Endothelial cell (in vitro differentiated cells): ENCODE data around the gene DPYSL4. TPM values are rescaled to one million over a fixed set of nuclear protein-coding genes. Genes with fewer than 3 reads are reported as not detected.

Experiments used
- DNase-seq: peaks from one replicate; pipeline ENCODE4 v3.0.0; 2021; ENCODE audit warnings: low spot score
- H3K27ac Mint-ChIP-seq: one replicate; pipeline ENCODE4 v1.8.0; 2021; ENCODE audit warnings: mixed read lengths, inconsistent platforms; ENCODE audit not compliant: unreplicated experiment
- H3K27me3 Mint-ChIP-seq: one replicate; pipeline ENCODE4 v1.8.0; 2021; ENCODE audit warnings: mild to moderate bottlenecking, moderate library complexity, mixed read lengths, inconsistent platforms; ENCODE audit not compliant: unreplicated experiment
- H3K36me3 Mint-ChIP-seq: one replicate; pipeline ENCODE4 v1.8.0; 2021; ENCODE audit warnings: mild to moderate bottlenecking, low read depth, mixed read lengths, inconsistent platforms; ENCODE audit not compliant: unreplicated experiment
- H3K4me1 Mint-ChIP-seq: one replicate; pipeline ENCODE4 v1.8.0; 2021; ENCODE audit warnings: mild to moderate bottlenecking, mixed read lengths, inconsistent platforms; ENCODE audit not compliant: unreplicated experiment
- H3K4me3 Mint-ChIP-seq: one replicate; pipeline ENCODE4 v1.8.0; 2021; ENCODE audit warnings: mild to moderate bottlenecking, mixed read lengths, inconsistent platforms; ENCODE audit not compliant: unreplicated experiment
- H3K9me3 Mint-ChIP-seq: one replicate; pipeline ENCODE4 v1.8.0; 2021; ENCODE audit warnings: mixed read lengths, inconsistent platforms; ENCODE audit not compliant: unreplicated experiment
- total RNA-seq: library from RNA; stranded (reverse); fragmentation: NEBNext Ultra II Directional; extraction: Animal tissue kit (Norgen Biotek cat#: 25700); gene quantifications from one replicate; pipeline ENCODE4 v1.2.1, GENCODE V29; 2021; ENCODE audit not compliant: unreplicated experiment
- TF ChIP-seq, protein P1 (sequence below): fragments of 200-600 bp; sonication (generic); IDR thresholded peaks from one replicate; pipeline ENCODE4 v1.5.0; 2021; ENCODE audit warnings: antibody characterized with exemption; ENCODE audit not compliant: unreplicated experiment

DPYSL4 gene
- total RNA-seq, 1 donor from 2014 or later, result 15.0 TPM

DNA sequence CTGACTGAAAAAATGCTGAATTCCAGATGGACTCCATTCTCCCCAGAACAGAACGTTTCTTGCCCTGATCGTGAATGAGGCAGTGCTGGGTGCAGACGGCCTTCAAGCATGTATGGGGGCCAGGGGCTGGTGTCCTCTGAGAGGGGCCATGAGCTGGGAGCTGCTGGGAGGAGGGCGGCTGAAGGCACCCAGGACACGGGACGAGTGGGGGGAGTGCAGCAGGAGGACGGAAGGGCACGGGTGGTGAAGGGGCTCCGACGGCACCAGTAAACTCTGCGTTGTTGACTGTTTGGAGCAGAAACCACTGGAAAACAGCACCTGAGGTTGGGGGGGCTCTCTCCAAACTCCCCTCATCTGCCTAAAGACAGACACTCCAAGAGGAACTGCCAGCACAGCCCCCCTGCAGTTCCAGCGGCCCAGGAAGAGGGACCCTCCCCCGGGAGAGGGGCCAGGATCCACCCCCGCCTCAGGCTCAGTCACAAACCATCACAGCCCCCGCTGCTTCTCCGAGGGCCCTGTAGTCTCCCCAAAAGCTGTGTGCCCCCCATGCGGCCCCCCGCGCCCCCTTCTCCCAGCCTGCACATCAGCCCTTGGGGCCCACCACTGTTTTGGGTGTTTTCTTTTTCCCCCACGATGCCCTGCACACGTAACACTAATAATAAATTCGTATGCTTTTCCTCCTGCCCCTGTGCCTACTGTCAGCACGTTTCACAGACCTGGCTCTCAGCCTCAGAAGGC, 55.5 kb downstream of the DPYSL4 start:
- no peaks in the 10 kb centered on the region for H3K4me1 Mint-ChIP-seq
- H3K27ac Mint-ChIP-seq, result no peak overlapping the region
- no peak overlapping the region for H3K4me3 Mint-ChIP-seq
- H3K36me3 Mint-ChIP-seq, result peaks cover 3% of the 10 kb centered on the region
- DNase-seq, result no peak
- peaks cover 15% of the 10 kb centered on the region for H3K27me3 Mint-ChIP-seq
- TF ChIP-seq, protein P1, sequence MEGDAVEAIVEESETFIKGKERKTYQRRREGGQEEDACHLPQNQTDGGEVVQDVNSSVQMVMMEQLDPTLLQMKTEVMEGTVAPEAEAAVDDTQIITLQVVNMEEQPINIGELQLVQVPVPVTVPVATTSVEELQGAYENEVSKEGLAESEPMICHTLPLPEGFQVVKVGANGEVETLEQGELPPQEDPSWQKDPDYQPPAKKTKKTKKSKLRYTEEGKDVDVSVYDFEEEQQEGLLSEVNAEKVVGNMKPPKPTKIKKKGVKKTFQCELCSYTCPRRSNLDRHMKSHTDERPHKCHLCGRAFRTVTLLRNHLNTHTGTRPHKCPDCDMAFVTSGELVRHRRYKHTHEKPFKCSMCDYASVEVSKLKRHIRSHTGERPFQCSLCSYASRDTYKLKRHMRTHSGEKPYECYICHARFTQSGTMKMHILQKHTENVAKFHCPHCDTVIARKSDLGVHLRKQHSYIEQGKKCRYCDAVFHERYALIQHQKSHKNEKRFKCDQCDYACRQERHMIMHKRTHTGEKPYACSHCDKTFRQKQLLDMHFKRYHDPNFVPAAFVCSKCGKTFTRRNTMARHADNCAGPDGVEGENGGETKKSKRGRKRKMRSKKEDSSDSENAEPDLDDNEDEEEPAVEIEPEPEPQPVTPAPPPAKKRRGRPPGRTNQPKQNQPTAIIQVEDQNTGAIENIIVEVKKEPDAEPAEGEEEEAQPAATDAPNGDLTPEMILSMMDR, result no peak
- H3K9me3 Mint-ChIP-seq, result no peaks in the 10 kb centered on the region

DNA sequence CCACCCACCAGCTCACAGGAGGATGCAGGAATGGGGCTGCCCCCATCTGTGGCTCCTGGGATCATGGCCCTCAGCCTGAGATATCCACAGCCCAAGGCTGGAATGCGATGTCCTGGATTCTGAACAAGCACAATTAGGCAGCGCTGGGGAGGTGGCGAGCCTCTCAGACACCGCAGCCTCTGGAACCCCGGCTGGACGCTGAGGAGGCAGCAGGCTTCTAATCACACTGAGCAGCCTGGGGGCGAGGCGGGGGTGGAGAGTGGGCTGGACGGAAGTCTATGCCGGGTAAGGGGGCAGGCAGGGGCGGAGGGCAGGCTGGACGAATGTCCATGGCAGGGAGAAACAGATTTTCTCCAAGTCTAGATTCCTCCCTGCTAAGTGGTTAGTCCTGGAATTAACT, 56.4 kb downstream of the DPYSL4 start:
- Mint-ChIP-seq H3K36me3 (peaks cover 3% of the 10 kb centered on the region), H3K27me3 (peaks cover 17% of the 10 kb centered on the region), H3K4me1 (no peaks in the 10 kb centered on the region), H3K9me3 (no peaks in the 10 kb centered on the region), H3K27ac (no peak overlapping the region), H3K4me3 (no peak overlapping the region)
- TF ChIP-seq, protein P1, result no peak
- DNase-seq, result no peak

DNA sequence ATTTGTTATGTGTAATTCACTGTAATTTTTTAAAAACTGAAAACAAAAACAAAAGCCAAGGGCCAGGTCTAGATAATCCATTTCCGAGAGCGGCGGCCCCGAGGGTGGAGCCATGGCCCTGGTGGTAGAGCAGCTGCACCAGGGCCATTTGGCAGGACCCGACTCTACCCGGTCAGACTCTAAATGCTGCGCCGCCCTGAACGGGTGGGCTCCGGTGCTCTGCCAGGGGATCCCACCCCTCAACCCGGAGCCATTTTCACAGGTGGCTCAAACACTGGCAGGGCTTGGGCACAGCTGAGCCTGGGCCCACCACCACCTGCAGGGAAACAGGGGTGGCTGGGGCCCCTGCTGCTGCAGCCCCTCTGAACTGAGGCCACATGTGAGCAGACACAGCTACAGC, 56.9 kb downstream of the DPYSL4 start:
- no peak for DNase-seq
- TF ChIP-seq, protein P1, result no peak
- Mint-ChIP-seq H3K4me1 (no peaks in the 10 kb centered on the region), H3K36me3 (peaks cover 3% of the 10 kb centered on the region), H3K9me3 (no peaks in the 10 kb centered on the region), H3K27ac (no peak overlapping the region), H3K27me3 (peaks cover 14% of the 10 kb centered on the region), H3K4me3 (no peak overlapping the region)

DNA sequence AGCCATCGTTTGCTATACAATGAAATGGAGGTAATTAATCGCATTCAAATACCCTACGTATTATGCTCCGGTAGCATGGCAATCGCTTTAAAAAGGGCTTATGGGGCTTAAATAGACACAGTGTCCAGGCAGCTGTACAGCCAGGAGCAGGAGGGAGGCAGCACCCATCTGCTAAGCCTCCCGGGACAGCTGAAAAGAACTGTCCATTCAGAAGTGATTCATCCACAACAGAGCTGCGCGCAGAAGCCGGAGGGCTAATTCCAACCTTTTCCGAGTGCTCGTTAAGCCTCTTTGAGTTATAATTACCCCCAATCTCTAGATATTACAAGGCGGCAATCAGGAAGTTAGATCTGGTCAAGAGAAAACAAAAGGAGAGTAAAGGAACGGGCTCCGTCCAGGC, 58.3 kb downstream of the DPYSL4 start:
- peaks cover 3% of the 10 kb centered on the region for H3K36me3 Mint-ChIP-seq
- peaks cover 11% of the 10 kb centered on the region for H3K27me3 Mint-ChIP-seq
- no peak for DNase-seq
- no peak overlapping the region for H3K27ac Mint-ChIP-seq
- H3K4me3 Mint-ChIP-seq, result no peak overlapping the region
- TF ChIP-seq, protein P1, result no peak
- no peaks in the 10 kb centered on the region for H3K4me1 Mint-ChIP-seq
- no peaks in the 10 kb centered on the region for H3K9me3 Mint-ChIP-seq

GRCh38 chr10:132246296-132246695, 59.5 kb downstream of the DPYSL4 start:
- TF ChIP-seq, protein P1, result no peak
- H3K4me1 Mint-ChIP-seq, result no peaks in the 10 kb centered on the region
- H3K4me3 Mint-ChIP-seq, result no peak overlapping the region

More at GRCh38 chr10:132246296-132246695, 59.5 kb downstream of the DPYSL4 start:
- H3K36me3 Mint-ChIP-seq, result peaks cover 3% of the 10 kb centered on the region
- no peak overlapping the region for H3K27ac Mint-ChIP-seq
- DNase-seq, result no peak
- no peaks in the 10 kb centered on the region for H3K9me3 Mint-ChIP-seq
- H3K27me3 Mint-ChIP-seq, result peaks cover 8% of the 10 kb centered on the region
